H1 (cell line): ENCODE measurements around the gene STX8. TPM values are rescaled to one million over a fixed set of nuclear protein-coding genes. Genes with fewer than 3 reads are reported as not detected.
A peak's percentile ranks its signal among the peaks of the same experiment; 100 is the strongest.

Experiments used
- CTCF ChIA-PET: fragments of 300-600 bp; sonication (Branson Sonifier 250); formaldehyde crosslinking; loops from one replicate; lab custom pipeline; 2021; ENCODE audit not compliant: partially characterized antibody; lab: Charles Lee
- POLR2A ChIA-PET: fragments of 300-600 bp; sonication (Branson Sonifier 250); formaldehyde crosslinking; loops from one replicate; lab custom pipeline; 2021; ENCODE audit warnings: inconsistent platforms; ENCODE audit not compliant: partially characterized antibody; lab: Charles Lee
- DNase-seq, 2 experiments: peaks; one replicate each; pipeline versions ENCODE4 v3.0.0 to v3.0.0-alpha.2; 2010 to 2022; ENCODE audit warnings: low spot score in 2 of 2, low read depth in 1 of 2, mixed read lengths in 1 of 2
- FAIRE-seq: peaks from 2 replicates; lab custom pipeline; 2011; peaks lifted over from hg19 to GRCh38; lab: Jason Lieb, UNC
- H2AFZ ChIP-seq: 2 replicates; pipeline ENCODE4 v1.8.1; 2012; ENCODE audit warnings: low read length, inconsistent platforms
- H2AK5ac ChIP-seq: 2 replicates; pipeline ENCODE4 v1.6.1; 2013; ENCODE audit warnings: low read depth, low read length
- H2BK120ac ChIP-seq: replicated peaks from 2 replicates; pipeline ENCODE3; 2013; ENCODE audit warnings: low read depth, low read length, inconsistent platforms
- H2BK12ac ChIP-seq: 2 replicates; pipeline ENCODE4 v1.6.1; 2013; ENCODE audit warnings: low read depth, low read length
- H2BK15ac ChIP-seq: 2 replicates; pipeline ENCODE4 v1.6.1; 2013; ENCODE audit warnings: low read length
- H2BK20ac ChIP-seq: 2 replicates; pipeline ENCODE4 v1.6.1; 2013; ENCODE audit warnings: low read length
- H2BK5ac ChIP-seq: 2 replicates; pipeline ENCODE4 v1.6.1; 2013; ENCODE audit warnings: low read depth, low read length
- H3K14ac ChIP-seq: 2 replicates; pipeline ENCODE4 v1.6.1; 2013; ENCODE audit warnings: inconsistent platforms; ENCODE audit not compliant: insufficient read length
- H3K18ac ChIP-seq: 2 replicates; pipeline ENCODE4 v1.6.1; 2013; ENCODE audit warnings: low read length; ENCODE audit errors: extremely low read depth
- H3K23ac ChIP-seq: 2 replicates; pipeline ENCODE4 v1.6.1; 2013; ENCODE audit warnings: inconsistent platforms; ENCODE audit not compliant: insufficient read length
- H3K23me2 ChIP-seq: 2 replicates; pipeline ENCODE4 v1.6.1; 2013; ENCODE audit warnings: low read depth, low read length
- H3K27ac ChIP-seq: 2 replicates; pipeline ENCODE4 v1.6.1; 2011; ENCODE audit warnings: low read depth, low read length, inconsistent platforms
- H3K27me3 ChIP-seq, 4 experiments: replicated peaks in 1 of 4; 1 replicate in 1 of 4; 2 replicates in 3 of 4; pipeline versions ENCODE4 v1.6.1 to v1.8.1; 2011 to 2013; ENCODE audit warnings: low read length in 3 of 4, mild to moderate bottlenecking in 3 of 4, inconsistent platforms in 2 of 4, mixed read lengths in 2 of 4, moderate library complexity in 1 of 4; ENCODE audit not compliant: control insufficient read depth in 3 of 4, insufficient read depth in 3 of 4; ENCODE audit errors: extremely low read depth in 1 of 4
- H3K36me3 ChIP-seq, 4 experiments: 2 replicates each; pipeline versions ENCODE4 v1.6.1 to v1.8.1; 2011 to 2013; ENCODE audit warnings: mild to moderate bottlenecking in 4 of 4, low read length in 3 of 4, moderate library complexity in 2 of 4, control low read depth in 1 of 4, inconsistent platforms in 1 of 4; ENCODE audit not compliant: insufficient read depth in 4 of 4, control insufficient read depth in 2 of 4
- H3K4ac ChIP-seq: replicated peaks from 2 replicates; pipeline ENCODE3; 2013; ENCODE audit warnings: low read length, low read depth, mixed read lengths, inconsistent platforms; ENCODE audit not compliant: insufficient read length
- H3K4me1 ChIP-seq, 4 experiments: replicated peaks in 1 of 4; 1 replicate in 1 of 4; 2 replicates in 3 of 4; pipeline versions ENCODE4 v1.6.1 to v1.8.1; 2011 to 2013; ENCODE audit warnings: low read length in 3 of 4, inconsistent platforms in 2 of 4, mixed read lengths in 1 of 4; ENCODE audit not compliant: insufficient read depth in 4 of 4, control insufficient read depth in 3 of 4
- H3K4me2 ChIP-seq, 2 experiments: 2 replicates each; pipeline versions ENCODE4 v1.6.1 to v1.8.1; 2011 to 2013; ENCODE audit warnings: low read depth in 2 of 2, low read length in 2 of 2, control low read depth in 1 of 2, inconsistent platforms in 1 of 2, mild to moderate bottlenecking in 1 of 2; ENCODE audit not compliant: insufficient read depth in 1 of 2
- H3K4me3 ChIP-seq, 4 experiments: fragments of 200-600, 300-600 bp in 1 of 4; sonication (generic), shearing (Covaris generic), sonication (Bioruptor Twin) in 1 of 4; 2 replicates each; pipeline versions ENCODE4 v1.5.1 to v1.8.1; 2011 to 2016; ENCODE audit warnings: low read length in 4 of 4, low read depth in 3 of 4, control low read depth in 2 of 4, inconsistent platforms in 2 of 4, mild to moderate bottlenecking in 2 of 4, mixed read lengths in 1 of 4, moderate library complexity in 1 of 4; ENCODE audit not compliant: insufficient read depth in 2 of 4; ENCODE audit errors: extremely low read depth in 1 of 4
- H3K56ac ChIP-seq: replicated peaks from 2 replicates; pipeline ENCODE3; 2013; ENCODE audit warnings: low read depth, mild to moderate bottlenecking, mixed read lengths, low read length, inconsistent platforms; ENCODE audit not compliant: insufficient read length
- H3K79me1 ChIP-seq: 2 replicates; pipeline ENCODE4 v1.6.1; 2013; ENCODE audit warnings: low read depth, low read length, control low read depth
- H3K79me2 ChIP-seq, 2 experiments: 2 replicates each; pipeline versions ENCODE4 v1.6.1 to v1.8.1; 2012 to 2013; ENCODE audit warnings: low read length in 2 of 2, mild to moderate bottlenecking in 2 of 2, inconsistent platforms in 1 of 2; ENCODE audit not compliant: insufficient read depth in 2 of 2, control insufficient read depth in 1 of 2
- H3K9ac ChIP-seq, 4 experiments: replicated peaks in 1 of 4; 1 replicate in 1 of 4; 2 replicates in 3 of 4; pipeline versions ENCODE4 v1.6.1 to v1.8.1; 2011 to 2013; ENCODE audit warnings: low read depth in 3 of 4, low read length in 3 of 4, control low read depth in 2 of 4, mild to moderate bottlenecking in 2 of 4, moderate library complexity in 2 of 4, inconsistent platforms in 1 of 4; ENCODE audit errors: extremely low read depth in 1 of 4
- H3K9me3 ChIP-seq, 2 experiments: 2 replicates each; pipeline versions ENCODE4 v1.6.1 to v1.8.1; 2012 to 2013; ENCODE audit warnings: mild to moderate bottlenecking in 2 of 2, moderate library complexity in 2 of 2, control low read depth in 1 of 2, inconsistent platforms in 1 of 2, low read depth in 1 of 2, low read length in 1 of 2, mixed read lengths in 1 of 2; ENCODE audit not compliant: insufficient read depth in 2 of 2
- H4K20me1 ChIP-seq, 2 experiments: replicated peaks in 1 of 2; 2 replicates each; pipeline versions ENCODE3 to v1.8.1; 2011 to 2013; ENCODE audit warnings: inconsistent platforms in 2 of 2, low read length in 2 of 2, mild to moderate bottlenecking in 1 of 2; ENCODE audit not compliant: insufficient read depth in 2 of 2, control insufficient read depth in 1 of 2
- H4K5ac ChIP-seq: 2 replicates; pipeline ENCODE4 v1.6.1; 2013; ENCODE audit warnings: low read length, low read depth, mixed read lengths, inconsistent platforms; ENCODE audit not compliant: insufficient read length
- H4K8ac ChIP-seq: 2 replicates; pipeline ENCODE4 v1.8.0; 2013; ENCODE audit warnings: mild to moderate bottlenecking, moderate library complexity, low read length, inconsistent platforms; ENCODE audit not compliant: insufficient read depth; ENCODE audit errors: extremely low read depth
- H4K91ac ChIP-seq: replicated peaks from 2 replicates; pipeline ENCODE3; 2013; ENCODE audit warnings: low read length, mixed read lengths, inconsistent platforms; ENCODE audit not compliant: insufficient read length
- CHD2 ChIP-seq: IDR thresholded peaks from 2 replicates; pipeline ENCODE4 v1.6.1; 2012; ENCODE audit warnings: low read length, improper control_type of control experiment
- CREB1 ChIP-seq: IDR thresholded peaks from 2 replicates; pipeline ENCODE4 v1.6.1; 2012; ENCODE audit warnings: inconsistent platforms
- EGR1 ChIP-seq: IDR thresholded peaks from 2 replicates; pipeline ENCODE4 v1.6.1; 2011; ENCODE audit warnings: low read depth, low read length, borderline replicate concordance
- KDM5A ChIP-seq: fragments of 200-600 bp; IDR thresholded peaks from 2 replicates; pipeline ENCODE4 v1.7.1; 2012; ENCODE audit warnings: mild to moderate bottlenecking, low read length, inconsistent platforms, mixed read lengths
- MAFK ChIP-seq: IDR thresholded peaks from 2 replicates; pipeline ENCODE4 v1.6.1; 2012; ENCODE audit warnings: low read depth, mild to moderate bottlenecking, improper control_type of control experiment, low read length
- PHF8 ChIP-seq: fragments of 200-600 bp; sonication (generic); conservative IDR thresholded peaks from 2 replicates; pipeline ENCODE4 v1.7.1; 2012; ENCODE audit warnings: low read depth, mild to moderate bottlenecking, inconsistent platforms, low read length, moderate library complexity
- POLR2AphosphoS5 ChIP-seq: IDR thresholded peaks from 2 replicates; pipeline ENCODE4 v1.6.1; 2011; ENCODE audit warnings: low read depth, low read length
- RAD21 ChIP-seq, 2 experiments: IDR thresholded peaks in 1 of 2; conservative IDR thresholded peaks in 1 of 2; 2 replicates each; pipeline ENCODE4 v1.6.1; 2011; ENCODE audit warnings: low read depth in 2 of 2, low read length in 2 of 2, improper control_type of control experiment in 1 of 2, inconsistent platforms in 1 of 2, mild to moderate bottlenecking in 1 of 2, moderate library complexity in 1 of 2
- RNF2 ChIP-seq: fragments of 200-900, 300-1000 bp; sonication (generic); IDR thresholded peaks from 2 replicates; pipeline ENCODE4 v1.7.1; 2016; ENCODE audit warnings: borderline replicate concordance, low read depth, mild to moderate bottlenecking, antibody characterized with exemption, low read length; ENCODE audit not compliant: poor library complexity, severe bottlenecking; ENCODE audit errors: missing control alignments
- SIN3A ChIP-seq, 2 experiments: IDR thresholded peaks in 1 of 2; conservative IDR thresholded peaks in 1 of 2; 2 replicates each; pipeline ENCODE4 v1.6.1; 2011 to 2012; ENCODE audit warnings: low read length in 2 of 2, improper control_type of control experiment in 1 of 2, low read depth in 1 of 2, mild to moderate bottlenecking in 1 of 2
- TAF7 ChIP-seq: optimal IDR thresholded peaks from 2 replicates; pipeline ENCODE3; 2011; ENCODE audit warnings: low read depth, mild to moderate bottlenecking, inconsistent platforms, low read length, moderate library complexity, borderline replicate concordance
- WGBS, 2 experiments: shearing (Covaris generic) in 1 of 2; methylation state at CpG; one replicate each; pipeline versions ENCODE4 v1.1.6 to v1.1.7; 2013 to 2015; ENCODE audit warnings: low lambda C conversion rate in 2 of 2, mixed read lengths in 2 of 2, inconsistent platforms in 1 of 2, low coverage in 1 of 2, missing lambda C conversion rate in 1 of 2; ENCODE audit not compliant: insufficient replicate concordance in 2 of 2, insufficient coverage in 1 of 2, insufficient read length in 1 of 2; ENCODE audit errors: extremely low coverage in 1 of 2, missing lambda C conversion rate in 1 of 2; 5-methylcytosine and 5-hydroxymethylcytosine counted together
- polyA plus RNA-seq, 7 experiments: library from polyadenylated mRNA; depleted of rRNA in 3 of 7; stranded (reverse) in 5 of 7; unstranded in 2 of 7; fragments of >200 nt in 5 of 7; fragments of 200-250 nt in 2 of 7; gene quantifications; 1 replicate in 5 of 7; 2 replicates in 1 of 7; 4 replicates in 1 of 7; pipeline versions ENCODE4 v1.2.1 to v1.2.3, GENCODE V29; 2011 to 2013; ENCODE audit warnings: missing spikeins in 2 of 7, mixed read lengths in 2 of 7
- total RNA-seq: library from RNA; stranded (reverse); fragmentation: NEBNext Ultra II Directional; extraction: Animal tissue kit (Norgen Biotek cat#: 25700); gene quantifications from 2 replicates; pipeline ENCODE4 v1.2.1, GENCODE V29; 2021
- TF ChIP-seq, protein P1 (sequence below): IDR thresholded peaks from 2 replicates; pipeline ENCODE4 v1.6.1; 2011; ENCODE audit warnings: low read depth, mild to moderate bottlenecking, low read length; ENCODE audit not compliant: insufficient read depth
- TF ChIP-seq, protein P2 (sequence below): IDR thresholded peaks from 2 replicates; pipeline ENCODE4 v1.6.1; 2012; ENCODE audit warnings: inconsistent platforms

Gene STX8
- total and polyA plus RNA-seq, 2 of the 8 experiments (the other 6 are each of a cell fraction or from before 2014, with no cell fraction given), result 22.8 to 42.5 TPM

DNA sequence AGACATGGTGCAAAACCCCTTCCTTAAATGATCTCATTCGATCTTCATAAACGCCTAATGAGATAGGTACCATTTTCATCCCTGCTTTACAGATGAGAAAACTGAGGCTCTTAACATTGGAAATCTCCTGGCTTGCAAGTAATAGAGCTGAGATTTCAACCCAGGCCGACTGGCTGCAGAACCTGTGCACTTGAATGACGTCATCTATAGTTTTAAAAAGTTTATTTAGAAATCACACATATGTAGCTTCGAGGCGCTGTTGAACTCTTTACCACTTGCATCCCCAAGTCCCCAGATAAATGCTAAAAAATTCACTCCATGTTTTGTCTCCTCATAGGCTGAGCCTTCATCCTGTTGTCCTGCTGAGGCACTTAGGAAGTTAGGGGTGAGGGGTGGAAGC lies 30.8 kb upstream of the STX8 start:
- Histone ChIP-seq H3K27ac (no peak overlapping the region), H3K36me3 (no peaks in the 10 kb centered on the region), H3K9me3 (no peaks in the 10 kb centered on the region), H4K8ac (no peak overlapping the region), H3K23ac (no peak overlapping the region), H3K18ac (no peak overlapping the region), H2BK12ac (no peak overlapping the region), H4K5ac (no peak overlapping the region), H3K56ac (no peak overlapping the region), H2BK120ac (no peak overlapping the region), H2BK15ac (no peak overlapping the region), H3K27me3 (no peaks in the 10 kb centered on the region), H2AK5ac (no peak overlapping the region), H4K20me1 (no peaks in the 10 kb centered on the region), H3K9ac (no peak overlapping the region), H3K4me2 (no peak overlapping the region), H2BK5ac (no peak overlapping the region), H3K79me1 (no peaks in the 10 kb centered on the region), H2BK20ac (no peak overlapping the region), H3K79me2 (no peaks in the 10 kb centered on the region), H3K23me2 (no peaks in the 10 kb centered on the region), H3K4me3 (no peak overlapping the region), H4K91ac (no peak overlapping the region), H3K4me1 (no peaks in the 10 kb centered on the region), H3K14ac (peak overlapping the region; percentile 72), H3K4ac (no peak overlapping the region), H2AFZ (no peak overlapping the region)
- no peak for FAIRE-seq
- CTCF ChIA-PET, result no interaction called here
- DNase-seq, result no peak
- WGBS, 2 experiments, result 75% methylated on average over 6 of the region's 6 CpGs; no CpG with 5 or more reads in 1 of the 2 experiments
- POLR2A ChIA-PET, result no interaction called here
- no peak for TF ChIP-seq KDM5A
- TF ChIP-seq CHD2, result no peak
- no peak for TF ChIP-seq EGR1
- TF ChIP-seq RAD21 (IDR thresholded peaks at IDR 0.05 in 1 of 2, conservative IDR thresholded peaks at IDR 0.05 in 1 of 2; ENCODE audit: low read depth in 2 of 2, low read length in 2 of 2), result no peak
- no peak for TF ChIP-seq PHF8
- TF ChIP-seq, protein P1, sequence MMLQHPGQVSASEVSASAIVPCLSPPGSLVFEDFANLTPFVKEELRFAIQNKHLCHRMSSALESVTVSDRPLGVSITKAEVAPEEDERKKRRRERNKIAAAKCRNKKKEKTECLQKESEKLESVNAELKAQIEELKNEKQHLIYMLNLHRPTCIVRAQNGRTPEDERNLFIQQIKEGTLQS, result no peak
- no peak for TF ChIP-seq RNF2
- TF ChIP-seq CREB1, result no peak
- no peak for TF ChIP-seq POLR2AphosphoS5
- TF ChIP-seq SIN3A (conservative IDR thresholded peaks at IDR 0.05 in 1 of 2, IDR thresholded peaks at IDR 0.05 in 1 of 2; ENCODE audit: low read depth in 1 of 2, low read length in 2 of 2), result no peak
- no peak for TF ChIP-seq TAF7
- TF ChIP-seq MAFK, result no peak
- TF ChIP-seq, protein P2, sequence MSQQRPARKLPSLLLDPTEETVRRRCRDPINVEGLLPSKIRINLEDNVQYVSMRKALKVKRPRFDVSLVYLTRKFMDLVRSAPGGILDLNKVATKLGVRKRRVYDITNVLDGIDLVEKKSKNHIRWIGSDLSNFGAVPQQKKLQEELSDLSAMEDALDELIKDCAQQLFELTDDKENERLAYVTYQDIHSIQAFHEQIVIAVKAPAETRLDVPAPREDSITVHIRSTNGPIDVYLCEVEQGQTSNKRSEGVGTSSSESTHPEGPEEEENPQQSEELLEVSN, result no peak
